Measurements from ENCODE around the gene CASP4.
"Not testable (repeated sequence)": the region's sequence is repeated elsewhere in the genome, so short reads cannot be mapped to it uniquely, and the experiment has no call there.

The CASP4 gene

DNA sequence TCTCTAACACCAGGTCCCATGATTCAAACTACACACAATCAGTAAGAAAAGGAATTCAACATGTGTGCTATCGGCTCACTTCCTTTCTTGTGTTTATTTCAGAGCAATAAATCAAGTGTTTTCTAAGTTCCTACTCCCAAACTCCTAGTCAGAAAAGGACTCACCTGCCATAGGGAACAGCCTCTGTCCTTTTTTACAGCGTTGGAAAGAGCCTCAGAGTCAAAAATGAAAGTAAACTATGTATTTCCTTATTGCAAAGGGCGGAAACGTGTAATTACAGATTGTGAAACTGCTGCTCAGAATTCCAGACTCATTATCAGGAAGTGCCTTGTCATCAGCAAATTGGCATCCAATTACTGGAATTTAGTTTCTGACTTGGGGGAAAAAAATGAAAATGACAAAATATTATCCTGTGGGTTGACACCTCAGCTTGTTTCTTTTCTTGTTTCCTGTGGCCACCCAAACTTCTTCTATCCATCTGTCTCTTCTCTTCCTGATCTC is at the start of gene CASP4:
CASP4 (minus strand) TSS at position 220 of the 501 bp plus-strand sequence; CDS start at position 171, 49 bp downstream.
- Mint-ChIP-seq H3K4me1 (ENCODE audit: low read depth) (peaks cover 51% of the 10 kb centered on the region), H3K27me3 (no peaks in the 10 kb centered on the region), H3K36me3 (ENCODE audit: low read depth) (peaks cover 44% of the 10 kb centered on the region), H3K27ac (peak within 1 kb of the TSS; percentile 95), H3K4me3 (peak within 1 kb of the TSS; percentile 88), H3K9me3 (peaks cover 19% of the 10 kb centered on the region)
- DNase-seq: no peak

DNA sequence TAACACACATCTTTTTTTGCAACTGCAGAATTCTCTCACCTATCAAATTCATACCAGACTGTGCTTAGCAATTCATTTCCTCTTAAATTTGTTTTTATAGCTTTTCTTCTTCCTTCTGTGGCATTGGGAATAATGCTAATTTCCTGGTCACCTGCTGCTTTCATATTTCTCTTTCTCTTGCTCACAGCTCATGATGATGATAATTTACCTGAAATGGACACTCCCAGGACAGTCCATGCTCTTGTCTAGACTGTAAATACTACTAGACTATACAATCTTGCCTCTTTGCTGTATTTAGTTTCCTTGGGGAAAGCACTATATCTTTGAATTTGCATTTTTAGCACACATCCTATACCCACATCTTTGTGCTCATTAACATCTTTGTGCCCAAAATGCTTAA is 39.1 kb upstream of the CASP4 start:
- H3K4me1 Mint-ChIP-seq (ENCODE audit: low read depth): no peaks in the 10 kb centered on the region
- H3K27ac Mint-ChIP-seq: no peak overlapping the region
- no peak overlapping the region for H3K4me3 Mint-ChIP-seq
- no peaks in the 10 kb centered on the region for H3K36me3 Mint-ChIP-seq (ENCODE audit: low read depth)
- DNase-seq: no peak
- H3K27me3 Mint-ChIP-seq: no peaks in the 10 kb centered on the region
- no peaks in the 10 kb centered on the region for H3K9me3 Mint-ChIP-seq

DNA sequence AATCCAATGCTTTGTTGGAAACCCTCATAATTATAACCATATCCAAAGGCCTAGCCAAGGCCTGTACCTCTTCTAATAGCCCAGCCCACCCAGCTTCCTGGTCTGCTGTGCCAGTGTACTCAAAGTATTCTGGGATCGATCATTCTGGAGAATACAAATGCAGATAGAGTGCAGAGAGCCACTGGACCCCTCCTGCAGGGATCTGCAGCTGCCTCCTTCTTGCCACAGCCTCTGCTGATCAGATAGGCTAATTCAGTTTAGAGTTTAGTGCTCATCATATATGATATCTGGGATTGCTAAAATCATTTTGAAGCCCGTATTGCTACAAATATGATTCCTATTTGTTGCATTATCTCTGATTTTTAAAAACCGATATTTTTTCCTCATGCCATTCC is 37.1 kb upstream of the CASP4 start:
- no peaks in the 10 kb centered on the region for H3K36me3 Mint-ChIP-seq (ENCODE audit: low read depth)

DNA sequence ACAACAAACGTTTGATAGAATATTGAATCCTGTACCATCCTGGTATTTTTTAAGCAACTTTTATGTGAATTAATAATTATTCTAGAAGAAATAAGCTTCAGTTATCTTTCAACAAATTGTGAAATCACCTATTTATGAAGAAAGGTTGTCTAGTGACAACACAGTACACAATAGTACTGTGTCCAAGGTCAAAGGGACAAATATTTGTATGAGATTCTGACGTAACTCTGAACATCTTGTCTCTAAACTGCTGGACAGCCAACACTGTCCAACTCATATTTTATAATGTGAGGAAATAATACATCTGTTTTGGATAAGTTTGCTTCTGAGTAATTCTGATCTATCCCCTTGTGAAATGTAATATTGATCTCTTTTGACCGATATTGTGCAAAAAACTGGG is 35.6 kb upstream of the CASP4 start:
- DNase-seq: no peak
- Mint-ChIP-seq H3K36me3 (ENCODE audit: low read depth) (no peaks in the 10 kb centered on the region), H3K27ac (no peak overlapping the region), H3K4me1 (ENCODE audit: low read depth) (peaks cover 10% of the 10 kb centered on the region), H3K27me3 (no peaks in the 10 kb centered on the region), H3K4me3 (no peak overlapping the region), H3K9me3 (no peaks in the 10 kb centered on the region)

More for the DNA sequence above, 37.1 kb upstream of the CASP4 start:
- Mint-ChIP-seq H3K9me3 (no peaks in the 10 kb centered on the region), H3K27ac (no peak overlapping the region), H3K27me3 (no peaks in the 10 kb centered on the region), H3K4me3 (no peak overlapping the region), H3K4me1 (ENCODE audit: low read depth) (peaks cover 5% of the 10 kb centered on the region)
- DNase-seq: no peak

DNA sequence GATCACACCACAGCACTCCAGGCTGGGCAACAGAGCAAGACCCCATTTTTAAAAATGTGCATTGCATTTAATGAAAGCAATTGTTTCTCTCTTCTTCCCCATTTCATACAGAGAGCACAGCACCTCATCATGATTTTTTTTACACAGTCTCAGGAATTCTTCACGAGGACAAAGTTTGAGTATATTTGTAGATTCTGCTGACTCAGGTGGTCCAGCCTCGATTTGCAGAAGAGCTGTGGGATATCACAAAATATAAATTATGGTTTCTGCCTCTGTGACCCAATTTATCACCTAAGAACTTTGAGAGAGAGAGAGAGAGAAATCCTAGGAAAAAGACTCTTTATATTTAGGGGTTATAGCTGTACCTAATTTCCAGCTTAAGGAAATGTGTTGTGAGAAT is 34.8 kb upstream of the CASP4 start:
- Mint-ChIP-seq H3K27ac (no peak overlapping the region), H3K4me3 (no peak overlapping the region), H3K36me3 (ENCODE audit: low read depth) (no peaks in the 10 kb centered on the region), H3K4me1 (ENCODE audit: low read depth) (peaks cover 10% of the 10 kb centered on the region), H3K9me3 (no peaks in the 10 kb centered on the region), H3K27me3 (no peaks in the 10 kb centered on the region)
- DNase-seq: no peak

DNA sequence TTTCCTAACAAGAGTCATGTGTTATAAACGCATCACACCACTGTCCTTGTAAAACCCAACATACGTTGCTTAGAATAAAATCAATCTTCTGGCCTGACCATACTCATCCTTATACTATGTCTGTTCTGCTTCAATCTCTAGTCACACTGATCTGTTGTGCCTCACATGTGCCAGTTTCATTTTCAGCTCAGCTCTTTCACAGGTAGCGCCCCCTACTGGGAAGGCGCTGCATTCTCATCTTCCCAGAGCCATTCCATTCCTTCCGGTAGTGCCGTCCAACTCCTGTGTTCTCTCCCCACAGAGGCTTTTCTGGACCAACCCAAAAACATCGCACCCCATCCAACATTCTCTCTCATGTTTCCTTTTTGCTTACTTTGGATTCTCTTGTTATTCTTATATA is 32.4 kb upstream of the CASP4 start:
- peaks cover 10% of the 10 kb centered on the region for H3K4me1 Mint-ChIP-seq (ENCODE audit: low read depth)
- no peak overlapping the region for H3K27ac Mint-ChIP-seq
- H3K36me3 Mint-ChIP-seq (ENCODE audit: low read depth): no peaks in the 10 kb centered on the region
- H3K9me3 Mint-ChIP-seq: no peaks in the 10 kb centered on the region
- peak; percentile 71 for DNase-seq
- no peak overlapping the region for H3K4me3 Mint-ChIP-seq
- no peaks in the 10 kb centered on the region for H3K27me3 Mint-ChIP-seq

DNA sequence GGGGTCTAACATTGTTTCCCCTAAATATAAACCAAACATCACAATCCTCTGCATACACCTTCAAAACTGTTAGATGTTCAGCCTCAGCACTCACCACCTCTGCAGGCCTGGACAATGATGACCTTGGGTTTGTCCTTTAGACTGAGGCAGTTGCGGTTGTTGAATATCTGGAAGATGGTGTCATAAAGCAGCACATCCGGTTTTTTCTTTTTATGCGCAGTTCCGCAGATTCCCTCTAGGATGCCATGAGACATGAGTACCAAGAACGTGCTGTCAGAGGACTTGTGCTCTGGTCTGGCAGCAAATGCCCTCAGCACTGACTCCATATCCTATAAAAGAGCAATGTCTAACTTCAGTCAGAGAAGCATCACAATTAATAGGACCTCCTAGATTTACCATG is 31.8 kb upstream of the CASP4 start:
- no peak overlapping the region for H3K27ac Mint-ChIP-seq
- H3K4me1 Mint-ChIP-seq (ENCODE audit: low read depth): peaks cover 10% of the 10 kb centered on the region

DNA sequence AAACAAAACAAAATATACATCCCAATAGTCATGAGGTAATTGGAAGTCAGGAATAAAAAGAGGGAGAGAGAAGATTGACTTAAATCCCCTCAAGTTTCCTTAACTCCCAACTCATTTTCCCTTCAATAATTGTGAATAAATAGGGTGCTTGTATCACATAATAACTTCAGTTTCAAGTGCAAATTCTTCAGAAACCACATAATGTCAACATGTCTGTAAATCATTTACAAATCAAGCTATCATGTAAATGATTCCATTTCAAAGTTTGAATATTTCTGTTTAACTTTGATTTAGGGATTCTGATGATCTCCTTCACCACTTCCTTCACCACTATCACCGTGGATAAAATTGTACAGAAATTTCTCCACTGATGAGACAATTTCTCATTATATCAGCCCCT is 31.3 kb upstream of the CASP4 start:
- Mint-ChIP-seq H3K9me3 (no peaks in the 10 kb centered on the region), H3K27ac (no peak overlapping the region), H3K4me3 (no peak overlapping the region), H3K27me3 (no peaks in the 10 kb centered on the region), H3K36me3 (ENCODE audit: low read depth) (no peaks in the 10 kb centered on the region), H3K4me1 (ENCODE audit: low read depth) (peaks cover 10% of the 10 kb centered on the region)
- no peak for DNase-seq

More for the DNA sequence above, 31.8 kb upstream of the CASP4 start:
- Mint-ChIP-seq H3K4me3 (no peak overlapping the region), H3K27me3 (no peaks in the 10 kb centered on the region), H3K9me3 (no peaks in the 10 kb centered on the region), H3K36me3 (ENCODE audit: low read depth) (no peaks in the 10 kb centered on the region)
- no peak for DNase-seq

DNA sequence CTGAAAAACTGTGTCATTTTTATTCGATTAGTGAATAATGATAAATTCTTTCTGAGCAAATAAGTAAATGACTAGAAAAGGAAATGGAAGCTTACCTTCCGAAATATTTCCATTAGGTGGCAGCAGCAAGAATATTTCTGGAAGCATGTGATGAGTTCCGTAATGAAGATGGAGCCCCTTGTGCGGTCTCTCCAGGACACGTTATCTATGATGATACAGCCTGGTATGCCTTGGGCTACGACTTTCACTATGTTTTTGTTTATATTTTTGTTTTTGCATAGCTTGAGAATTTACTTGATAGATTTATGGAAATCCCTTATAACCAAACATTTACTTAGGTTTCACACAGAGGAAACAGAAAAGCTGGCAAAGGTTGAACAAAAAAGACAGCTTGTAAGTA is 28.9 kb upstream of the CASP4 start:
- Mint-ChIP-seq H3K36me3 (ENCODE audit: low read depth) (no peaks in the 10 kb centered on the region), H3K4me1 (ENCODE audit: low read depth) (peaks cover 10% of the 10 kb centered on the region), H3K27ac (no peak overlapping the region), H3K4me3 (no peak overlapping the region), H3K9me3 (no peaks in the 10 kb centered on the region), H3K27me3 (no peaks in the 10 kb centered on the region)
- DNase-seq: no peak

DNA sequence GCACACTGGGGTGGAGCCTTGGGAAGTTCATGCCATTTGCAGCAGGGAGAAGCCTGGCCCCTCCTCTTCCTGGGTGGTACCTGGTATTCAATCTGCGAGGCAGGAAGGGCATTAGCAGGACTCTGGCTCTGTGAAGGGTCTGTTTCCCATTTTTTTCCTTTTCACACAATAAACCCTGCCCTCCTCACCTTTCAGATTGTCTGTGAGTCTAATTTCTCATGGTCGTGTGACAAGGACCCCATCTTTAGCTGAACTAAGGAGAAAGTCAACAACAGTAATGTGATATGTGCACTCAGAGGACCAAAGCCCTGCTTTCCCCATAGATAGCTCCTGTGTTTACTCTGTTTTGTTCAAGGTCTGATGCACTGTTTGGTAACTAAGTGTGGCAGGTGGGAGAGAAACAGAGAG is 26.6 kb upstream of the CASP4 start:
- no peak overlapping the region for H3K27ac Mint-ChIP-seq
- H3K9me3 Mint-ChIP-seq: no peaks in the 10 kb centered on the region
- no peak overlapping the region for H3K4me3 Mint-ChIP-seq
- H3K27me3 Mint-ChIP-seq: no peaks in the 10 kb centered on the region
- H3K4me1 Mint-ChIP-seq (ENCODE audit: low read depth): peaks cover 2% of the 10 kb centered on the region
- no peak for DNase-seq
- H3K36me3 Mint-ChIP-seq (ENCODE audit: low read depth): no peaks in the 10 kb centered on the region

DNA sequence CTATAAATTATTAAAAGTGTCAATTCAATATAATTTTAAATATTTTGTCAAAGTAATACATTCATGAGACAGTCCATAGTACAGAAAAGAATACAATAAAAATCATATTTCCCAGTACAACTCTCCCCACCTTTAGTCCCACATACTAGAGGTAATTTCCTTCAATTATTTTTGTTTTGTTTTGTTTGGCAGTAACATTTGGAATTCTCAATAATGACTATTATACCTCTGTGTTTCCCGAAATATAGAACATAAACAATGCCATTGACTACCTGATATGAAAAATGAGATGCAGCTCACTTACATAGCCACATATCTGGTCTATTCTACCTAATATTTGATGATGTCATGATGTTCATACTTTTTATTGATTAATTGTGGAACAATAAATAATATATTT is 24.4 kb upstream of the CASP4 start:
- Mint-ChIP-seq H3K4me1 (ENCODE audit: low read depth) (no peaks in the 10 kb centered on the region), H3K27ac (no peak overlapping the region), H3K27me3 (no peaks in the 10 kb centered on the region), H3K4me3 (no peak overlapping the region), H3K36me3 (ENCODE audit: low read depth) (no peaks in the 10 kb centered on the region), H3K9me3 (no peaks in the 10 kb centered on the region)
- no peak for DNase-seq

DNA sequence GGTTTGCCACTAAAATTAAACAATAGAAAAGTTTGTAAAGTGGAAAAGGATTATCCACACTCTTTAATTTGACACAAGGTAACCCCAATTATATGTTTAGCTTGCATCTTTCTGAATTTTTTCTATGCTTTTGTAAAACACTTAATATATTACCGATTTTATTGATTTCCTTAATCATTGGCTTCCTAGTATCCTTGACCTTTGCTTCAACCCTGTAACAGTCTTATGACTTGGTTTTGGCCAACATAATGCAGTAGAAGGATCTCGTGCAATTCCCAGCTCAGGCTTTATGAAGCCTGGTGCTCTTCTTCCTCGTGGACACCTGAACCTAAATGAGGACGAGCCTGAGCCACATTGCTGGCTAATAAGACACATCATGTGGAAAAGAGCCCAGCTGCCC is 23.6 kb upstream of the CASP4 start:
- Mint-ChIP-seq H3K4me3 (no peak overlapping the region), H3K36me3 (ENCODE audit: low read depth) (no peaks in the 10 kb centered on the region), H3K27ac (no peak overlapping the region), H3K9me3 (peaks cover 6% of the 10 kb centered on the region), H3K4me1 (ENCODE audit: low read depth) (no peaks in the 10 kb centered on the region), H3K27me3 (no peaks in the 10 kb centered on the region)
- no peak for DNase-seq

DNA sequence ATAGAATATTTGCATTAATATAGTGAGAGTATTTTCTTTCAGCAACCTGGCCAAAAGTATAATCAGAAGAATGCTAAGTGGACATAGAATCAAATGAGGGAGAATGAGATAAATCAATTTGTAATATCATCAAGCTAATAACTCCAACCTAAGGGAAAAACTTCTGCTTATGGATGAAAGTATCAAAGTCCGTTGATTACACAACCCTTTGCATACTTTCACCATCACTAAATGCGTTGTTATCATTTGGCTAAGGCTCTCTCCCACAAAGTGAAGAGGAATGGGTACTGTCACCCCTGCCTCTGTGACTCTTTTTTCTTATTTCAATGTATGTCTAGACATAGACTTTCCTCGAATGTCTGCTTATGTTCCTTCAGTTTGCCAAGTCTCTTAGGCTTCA is 16.4 kb upstream of the CASP4 start:
- Mint-ChIP-seq H3K36me3 (ENCODE audit: low read depth) (no peaks in the 10 kb centered on the region), H3K9me3 (peaks cover 6% of the 10 kb centered on the region), H3K4me1 (ENCODE audit: low read depth) (no peaks in the 10 kb centered on the region), H3K4me3 (no peak overlapping the region), H3K27me3 (no peaks in the 10 kb centered on the region), H3K27ac (no peak overlapping the region)
- DNase-seq: no peak

DNA sequence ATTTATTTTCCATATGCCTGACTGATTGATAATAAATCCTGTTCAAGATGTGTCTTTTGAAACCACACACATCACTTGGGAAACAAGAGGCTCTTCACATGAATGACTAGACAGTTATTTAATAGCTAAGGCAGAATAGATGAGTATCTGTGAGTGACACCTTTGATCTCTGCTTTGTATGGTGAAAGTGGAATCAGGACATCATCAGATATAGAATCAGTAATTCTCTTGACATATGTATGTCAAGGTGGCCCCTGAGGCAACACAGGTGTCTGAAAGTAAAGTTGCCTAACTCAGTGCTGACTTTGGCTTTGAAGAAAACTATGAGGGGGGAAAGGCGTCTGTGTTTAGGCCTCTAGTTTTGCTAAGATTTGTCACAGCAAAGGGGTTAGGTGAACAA is 11.5 kb upstream of the CASP4 start:
- no peaks in the 10 kb centered on the region for H3K27me3 Mint-ChIP-seq

DNA sequence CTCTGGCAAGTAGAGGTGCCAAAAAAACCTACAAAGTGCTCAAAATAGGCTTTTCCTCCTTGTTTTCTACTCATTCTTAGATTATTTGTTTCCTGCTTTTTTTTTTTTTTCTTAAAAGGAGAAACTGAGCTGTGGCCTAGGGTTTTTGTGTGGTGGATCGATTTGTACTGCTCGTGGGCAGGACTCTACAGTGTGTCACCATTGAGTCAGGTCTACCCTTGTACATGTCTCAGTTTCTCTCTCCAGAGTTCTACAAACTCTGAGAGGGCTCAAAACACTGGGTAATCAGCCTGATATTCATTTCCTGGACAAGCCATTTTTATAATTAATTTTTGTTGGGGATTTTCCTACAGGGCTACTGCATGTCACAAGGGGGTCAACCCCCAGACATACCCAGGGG is 5.2 kb upstream of the CASP4 start:
- Mint-ChIP-seq H3K9me3 (peaks cover 29% of the 10 kb centered on the region), H3K4me1 (ENCODE audit: low read depth) (peaks cover 14% of the 10 kb centered on the region), H3K27ac (no peak overlapping the region), H3K27me3 (no peaks in the 10 kb centered on the region), H3K4me3 (no peak overlapping the region), H3K36me3 (ENCODE audit: low read depth) (peaks cover 10% of the 10 kb centered on the region)
- no peak for DNase-seq

More for the DNA sequence above, 11.5 kb upstream of the CASP4 start:
- Mint-ChIP-seq H3K4me3 (no peak overlapping the region), H3K9me3 (peaks cover 3% of the 10 kb centered on the region), H3K36me3 (ENCODE audit: low read depth) (peaks cover 2% of the 10 kb centered on the region), H3K27ac (no peak overlapping the region), H3K4me1 (ENCODE audit: low read depth) (peaks cover 3% of the 10 kb centered on the region)
- DNase-seq: no peak

DNA sequence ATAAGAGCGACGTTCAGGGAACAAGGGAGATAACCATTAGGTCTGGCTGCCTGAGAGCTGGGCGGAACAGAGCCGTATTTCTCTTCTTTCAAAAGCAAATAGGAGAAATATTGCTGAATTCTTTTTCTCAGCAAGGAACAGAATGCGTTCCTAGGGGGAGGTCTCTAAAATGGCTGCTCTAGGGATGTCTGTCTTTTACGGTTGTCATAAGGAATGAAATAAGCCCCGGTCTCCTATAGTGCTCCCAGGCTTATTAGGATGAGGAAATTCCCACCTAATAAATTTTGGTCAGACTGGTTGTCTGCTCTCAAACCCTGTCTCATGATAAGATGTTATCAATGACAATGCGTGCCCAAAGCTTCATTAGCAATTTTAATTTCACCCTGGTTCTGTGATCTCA is 4.5 kb upstream of the CASP4 start:
- H3K27me3 Mint-ChIP-seq, DNase-seq, H3K27ac Mint-ChIP-seq, H3K4me3 Mint-ChIP-seq: not testable (repeated sequence)
- peaks cover 15% of the 10 kb centered on the region for H3K36me3 Mint-ChIP-seq (ENCODE audit: low read depth)
- H3K4me1 Mint-ChIP-seq (ENCODE audit: low read depth): peaks cover 20% of the 10 kb centered on the region
- H3K9me3 Mint-ChIP-seq: peaks cover 29% of the 10 kb centered on the region

Measured in activated T-cell treated with anti-CD3 and anti-CD28 coated beads, Interleukin-2, amount 50 U/mL, for 24 hours (primary cell).